HFF-Myc (cell line): ENCODE measurements around the gene FARP1.

Experiments
- DNase-seq: peaks from one replicate; pipeline ENCODE4 v3.0.0-alpha.2; 2011; ENCODE audit warnings: low read depth; ENCODE audit errors: extremely low read depth
- H3K4me3 ChIP-seq: replicated peaks from 2 replicates; pipeline ENCODE4 v1.5.1; 2011; ENCODE audit warnings: low read depth, mild to moderate bottlenecking, control low read depth, low read length
- CTCF ChIP-seq: IDR thresholded peaks from 2 replicates; pipeline ENCODE4 v1.5.1; 2012; ENCODE audit warnings: mild to moderate bottlenecking, low read depth, low read length, control low read depth; ENCODE audit errors: missing control alignments

Gene FARP1

DNA sequence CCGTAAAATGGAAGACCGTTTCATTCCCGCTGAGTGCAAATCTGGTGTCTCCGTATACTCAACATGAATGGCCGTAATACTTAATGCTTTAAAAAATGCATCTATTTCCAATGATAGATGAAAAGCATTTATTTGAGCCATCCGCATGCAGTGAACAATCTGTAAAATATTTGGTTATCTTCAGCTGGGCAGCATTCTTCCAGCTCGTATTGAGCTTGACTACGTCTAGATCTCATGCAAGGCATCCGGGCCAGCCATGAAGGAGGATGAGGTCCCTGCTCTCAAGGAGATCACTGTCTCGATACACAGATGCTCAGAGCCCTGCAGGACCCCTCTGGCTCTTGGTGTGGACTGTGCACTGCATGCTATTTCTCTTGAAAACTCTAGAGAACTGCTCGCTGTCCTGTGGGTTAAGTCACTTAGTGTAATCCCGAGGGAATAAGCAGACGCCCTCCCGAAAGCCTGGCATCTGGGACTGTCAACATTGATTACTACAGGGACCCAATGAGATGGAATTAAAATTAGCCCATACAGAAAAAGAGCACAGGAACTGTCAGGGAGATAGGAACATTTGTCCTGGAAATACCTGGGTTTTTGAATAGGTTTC lies 146.5 kb downstream of the FARP1 start:
- no peak overlapping the region for H3K4me3 ChIP-seq

DNA sequence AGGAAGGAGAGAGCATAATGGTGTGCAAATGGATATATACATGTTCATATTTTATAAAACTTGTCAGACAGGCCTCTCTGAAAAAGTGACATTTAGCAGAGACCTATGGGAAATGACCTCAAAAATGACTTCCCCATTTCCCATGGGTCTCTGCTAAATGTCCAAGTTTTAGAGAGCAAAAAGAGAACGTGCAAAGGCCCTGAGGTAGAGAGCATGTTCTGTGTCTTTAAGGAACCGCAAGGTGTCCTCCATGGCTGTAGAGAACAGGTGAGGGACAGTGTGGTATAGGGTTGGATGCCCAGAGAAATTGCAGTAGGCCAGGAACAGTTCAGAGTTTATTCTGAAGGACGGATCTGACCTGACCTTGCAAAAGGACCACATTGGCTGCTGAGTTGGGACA lies 147.4 kb downstream of the FARP1 start:
- H3K4me3 ChIP-seq, result no peak overlapping the region
- no peak for TF ChIP-seq CTCF
- no peak for DNase-seq

More for the DNA sequence above, 146.5 kb downstream of the FARP1 start:
- DNase-seq, result no peak
- no peak for TF ChIP-seq CTCF

GRCh38 chr13:98291658-98292057 lies 148.8 kb downstream of the FARP1 start:
- no peak overlapping the region for H3K4me3 ChIP-seq
- TF ChIP-seq CTCF, result no peak
- no peak for DNase-seq

DNA sequence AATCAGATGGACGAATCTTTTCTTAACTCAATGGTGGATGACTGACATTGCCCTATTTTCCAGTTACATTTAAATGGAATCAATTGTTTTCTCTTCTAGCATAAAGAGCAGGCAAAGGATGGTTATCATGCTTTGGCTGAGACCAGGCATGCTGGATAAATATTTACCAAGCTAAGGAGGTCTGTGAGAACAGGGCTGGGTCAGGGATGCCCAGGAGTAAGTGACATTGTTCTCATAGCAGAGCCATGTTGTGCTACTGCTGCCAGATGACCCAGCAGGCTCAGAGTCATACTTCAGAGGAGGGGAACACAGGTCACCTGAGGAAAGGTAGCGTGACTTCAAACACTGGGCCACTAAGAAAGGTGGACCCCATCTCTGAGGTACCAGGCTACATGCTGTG lies 150.2 kb downstream of the FARP1 start:
- H3K4me3 ChIP-seq, result no peak overlapping the region
- no peak for DNase-seq
- TF ChIP-seq CTCF, result no peak

DNA sequence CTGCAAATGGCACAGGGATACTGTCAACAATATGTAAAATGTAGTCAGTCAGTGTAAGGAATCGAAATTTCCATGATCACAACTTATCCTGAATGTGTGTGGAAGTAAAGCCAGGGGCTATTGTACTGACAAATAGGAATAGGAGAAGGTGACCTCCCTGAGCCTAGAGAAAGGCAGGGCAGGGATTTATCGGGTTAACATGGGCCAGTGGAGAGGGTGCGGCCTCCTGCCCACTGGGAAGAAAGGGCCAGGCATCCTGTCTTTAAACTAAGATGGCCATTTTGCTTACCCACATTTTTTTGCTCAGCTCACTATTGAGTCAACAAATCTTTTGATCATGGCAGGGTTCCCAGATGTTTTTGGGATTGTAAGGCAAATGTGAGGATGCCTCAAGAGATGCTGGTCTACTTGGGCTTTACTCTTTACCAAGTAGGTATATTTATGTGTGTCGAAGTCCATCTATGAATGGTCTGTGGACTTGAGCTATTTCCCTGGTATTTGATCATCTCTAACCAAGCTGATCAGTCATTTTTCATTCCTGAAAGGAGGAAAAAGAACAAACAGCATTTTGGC lies 150.8 kb downstream of the FARP1 start:
- DNase-seq, result no peak
- no peak for TF ChIP-seq CTCF
- H3K4me3 ChIP-seq, result no peak overlapping the region

- TF ChIP-seq CTCF, result no peak
- no peak for DNase-seq
- no peak overlapping the region for H3K4me3 ChIP-seq
Measured at GRCh38 chr13:98295371-98295770, 152.5 kb downstream of the FARP1 start.

DNA sequence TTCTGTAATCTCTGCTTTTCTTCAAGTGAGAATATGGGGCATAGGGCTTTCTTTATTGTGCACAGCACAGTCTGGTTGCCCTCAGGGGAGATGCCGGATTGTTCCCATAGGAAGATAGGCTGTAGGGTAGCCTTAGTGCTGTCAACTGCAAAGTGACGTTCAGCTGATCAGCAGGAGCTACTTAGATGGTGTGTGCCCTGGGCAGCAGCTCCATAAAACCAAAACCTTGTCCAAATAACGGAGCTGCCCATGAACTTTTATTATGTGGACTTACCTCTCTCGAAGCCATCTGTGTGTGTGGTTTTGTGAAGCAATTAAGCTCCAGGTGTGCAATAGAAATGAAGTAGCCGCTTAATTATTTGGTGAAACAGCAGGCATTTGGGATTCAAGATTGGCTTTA lies 154.2 kb downstream of the FARP1 start:
- DNase-seq, result no peak
- H3K4me3 ChIP-seq, result no peak overlapping the region
- no peak for TF ChIP-seq CTCF
